SK-N-SH (cell line): ENCODE results near the gene TMEM117. TPM values are rescaled to one million over a fixed set of nuclear protein-coding genes. Genes with fewer than 3 reads are reported as not detected.

Experiments
- CTCF ChIA-PET: fragments of 300-600, 350-600 bp; formaldehyde crosslinking; extraction: SDS; loops from one replicate; lab custom pipeline; 2021; lab: Yijun Ruan, JAX
- POLR2A ChIA-PET: fragments of 350-600 bp; sonication (Branson Sonifier 250); formaldehyde crosslinking; extraction: SDS; loops from one replicate; lab custom pipeline; 2020; ENCODE audit warnings: antibody characterized with exemption, inconsistent platforms; lab: Yijun Ruan, JAX
- DNase-seq: peaks from one replicate; pipeline ENCODE4 v3.0.0; 2012
- H2AFZ ChIP-seq: fragments of 200-600 bp; sonication (generic); 2 replicates; pipeline ENCODE4 v1.8.1; 2016; ENCODE audit warnings: antibody characterized with exemption, mild to moderate bottlenecking, low read depth
- H3F3A ChIP-seq: fragments of 200-600 bp; sonication (generic); replicated peaks from 2 replicates; pipeline ENCODE3; 2016; ENCODE audit warnings: antibody characterized with exemption, mild to moderate bottlenecking; ENCODE audit not compliant: insufficient read depth
- H3K27ac ChIP-seq, 2 experiments: fragments of 200-500 bp in 1 of 2; fragments of 200-600 bp in 1 of 2; sonication (Bioruptor generic) in 1 of 2; sonication (generic), shearing (Covaris generic) in 1 of 2; 2 replicates each; pipeline versions ENCODE4 v1.5.1 to v1.6.1; 2014 to 2016; ENCODE audit warnings: low read depth in 2 of 2, inconsistent platforms in 1 of 2, low read length in 1 of 2, mild to moderate bottlenecking in 1 of 2, mixed read lengths in 1 of 2
- H3K27me3 ChIP-seq: fragments of 200-600 bp; sonication (generic), shearing (Covaris generic); 2 replicates; pipeline ENCODE4 v1.6.1; 2016; ENCODE audit warnings: mixed run types; ENCODE audit not compliant: insufficient read depth
- H3K36me3 ChIP-seq, 2 experiments: fragments of 200-500 bp in 1 of 2; fragments of 200-600 bp in 1 of 2; sonication (Bioruptor generic) in 1 of 2; sonication (generic) in 1 of 2; replicated peaks in 1 of 2; 2 replicates each; pipeline versions ENCODE3 to v1.5.1; 2014 to 2016; ENCODE audit warnings: low read length in 1 of 2, mild to moderate bottlenecking in 1 of 2; ENCODE audit not compliant: insufficient read depth in 2 of 2, control insufficient read depth in 1 of 2
- H3K4me1 ChIP-seq, 2 experiments: fragments of 200-500 bp in 1 of 2; fragments of 200-600 bp in 1 of 2; sonication (Bioruptor generic) in 1 of 2; sonication (generic), shearing (Covaris generic) in 1 of 2; 2 replicates each; pipeline versions ENCODE4 v1.5.1 to v1.6.1; 2014 to 2016; ENCODE audit warnings: low read depth in 1 of 2, low read length in 1 of 2, mixed run types in 1 of 2; ENCODE audit not compliant: insufficient read depth in 2 of 2, control insufficient read depth in 1 of 2
- H3K4me2 ChIP-seq: fragments of 200-600 bp; sonication (generic), shearing (Covaris generic); 2 replicates; pipeline ENCODE4 v1.6.1; 2017; ENCODE audit warnings: mixed run types
- H3K4me3 ChIP-seq, 2 experiments: fragments of 200-500 bp in 1 of 2; fragments of 200-600 bp in 1 of 2; sonication (Bioruptor generic) in 1 of 2; sonication (generic), shearing (Covaris generic) in 1 of 2; 2 replicates each; pipeline versions ENCODE4 v1.5.1 to v1.8.1; 2014 to 2016; ENCODE audit warnings: low read depth in 2 of 2, inconsistent platforms in 1 of 2, low read length in 1 of 2, mild to moderate bottlenecking in 1 of 2, mixed read lengths in 1 of 2, moderate library complexity in 1 of 2
- H3K79me2 ChIP-seq: fragments of 200-600 bp; sonication (generic); 2 replicates; pipeline ENCODE4 v1.8.1; 2017; ENCODE audit warnings: mild to moderate bottlenecking; ENCODE audit not compliant: insufficient read depth
- H3K9ac ChIP-seq: fragments of 200-600 bp; sonication (generic); 2 replicates; pipeline ENCODE4 v1.6.1; 2017; ENCODE audit warnings: mixed run types
- H3K9me2 ChIP-seq: fragments of 200-600 bp; sonication (generic); 2 replicates; pipeline ENCODE4 v1.6.1; 2017; ENCODE audit warnings: mixed run types
- H3K9me3 ChIP-seq: fragments of 200-600 bp; sonication (generic); 2 replicates; pipeline ENCODE4 v1.6.1; 2017; ENCODE audit warnings: mixed run types, mild to moderate bottlenecking, moderate library complexity
- H4K20me1 ChIP-seq: fragments of 200-600 bp; sonication (generic); 2 replicates; pipeline ENCODE4 v1.6.1; 2017; ENCODE audit warnings: mild to moderate bottlenecking, mixed run types; ENCODE audit not compliant: insufficient read depth
- GATA2 ChIP-seq: sonication (generic); formaldehyde crosslinking; IDR thresholded peaks from 2 replicates; pipeline ENCODE4 v1.5.0; 2020; ENCODE audit warnings: mild to moderate bottlenecking, missing genetic modification reagents
- NFIC ChIP-seq: IDR thresholded peaks from 2 replicates; pipeline ENCODE4 v1.4.0; 2012; ENCODE audit warnings: borderline replicate concordance
- NRF1 ChIP-seq: IDR thresholded peaks from 2 replicates; pipeline ENCODE4 v1.6.1; 2012; ENCODE audit warnings: low read depth, mild to moderate bottlenecking, low read length
- RFX5 ChIP-seq: IDR thresholded peaks from 2 replicates; pipeline ENCODE4 v1.6.1; 2012; ENCODE audit warnings: mild to moderate bottlenecking, improper control_type of control experiment, low read length
- ZBTB33 ChIP-seq: IDR thresholded peaks from 2 replicates; pipeline ENCODE4 v1.4.0; 2012; ENCODE audit warnings: low read depth, borderline replicate concordance
- WGBS: methylation state at CpG from one replicate; pipeline ENCODE4 v1.1.6; 2017; ENCODE audit warnings: low lambda C conversion rate; 5-methylcytosine and 5-hydroxymethylcytosine counted together
- polyA plus RNA-seq, 3 experiments: library from polyadenylated mRNA; depleted of rRNA; stranded (reverse); fragments of >200 nt; gene quantifications; 2 replicates each; pipeline ENCODE4 v1.2.3, GENCODE V29; 2012
- TF ChIP-seq, protein P1 (sequence below): fragments of 200-600 bp; sonication (generic); IDR thresholded peaks from 2 replicates; pipeline ENCODE4 v1.6.1; 2017; ENCODE audit warnings: antibody characterized with exemption, mild to moderate bottlenecking, moderate library complexity
- TF ChIP-seq, protein P2 (sequence below): fragments of 150-350 bp; IDR thresholded peaks from 2 replicates; pipeline ENCODE4 v1.6.1; 2017; ENCODE audit warnings: antibody characterized with exemption, low read length, low read depth, borderline replicate concordance

Gene TMEM117
- polyA plus RNA-seq, 1 of the 3 experiments (the other 2 are of a cell fraction), result 0.81 TPM

- TF ChIP-seq, protein P1, sequence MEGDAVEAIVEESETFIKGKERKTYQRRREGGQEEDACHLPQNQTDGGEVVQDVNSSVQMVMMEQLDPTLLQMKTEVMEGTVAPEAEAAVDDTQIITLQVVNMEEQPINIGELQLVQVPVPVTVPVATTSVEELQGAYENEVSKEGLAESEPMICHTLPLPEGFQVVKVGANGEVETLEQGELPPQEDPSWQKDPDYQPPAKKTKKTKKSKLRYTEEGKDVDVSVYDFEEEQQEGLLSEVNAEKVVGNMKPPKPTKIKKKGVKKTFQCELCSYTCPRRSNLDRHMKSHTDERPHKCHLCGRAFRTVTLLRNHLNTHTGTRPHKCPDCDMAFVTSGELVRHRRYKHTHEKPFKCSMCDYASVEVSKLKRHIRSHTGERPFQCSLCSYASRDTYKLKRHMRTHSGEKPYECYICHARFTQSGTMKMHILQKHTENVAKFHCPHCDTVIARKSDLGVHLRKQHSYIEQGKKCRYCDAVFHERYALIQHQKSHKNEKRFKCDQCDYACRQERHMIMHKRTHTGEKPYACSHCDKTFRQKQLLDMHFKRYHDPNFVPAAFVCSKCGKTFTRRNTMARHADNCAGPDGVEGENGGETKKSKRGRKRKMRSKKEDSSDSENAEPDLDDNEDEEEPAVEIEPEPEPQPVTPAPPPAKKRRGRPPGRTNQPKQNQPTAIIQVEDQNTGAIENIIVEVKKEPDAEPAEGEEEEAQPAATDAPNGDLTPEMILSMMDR, result no peak
- TF ChIP-seq, all 33 proteins: peak for 0
These were observed 40.1 kb upstream of the TMEM117 start (continued) for GRCh38 chr12:43795716-43796280.

GRCh38 chr12:43797561-43798217 is 38.2 kb upstream of the TMEM117 start:
- H4K20me1 ChIP-seq, result no peaks in the 10 kb centered on the region
- peaks cover 22% of the 10 kb centered on the region; the same call in 1 of the 2 replicates for H3K79me2 ChIP-seq
- H3K9me2 ChIP-seq, result no peaks in the 10 kb centered on the region
- no peak overlapping the region for H3K4me2 ChIP-seq
- DNase-seq, result no peak
- H2AFZ ChIP-seq, result no peak overlapping the region
- 86% methylated on average over 4 of the region's 4 CpGs for WGBS
- no peak overlapping the region for H3K4me3 ChIP-seq
- H3F3A ChIP-seq, result peaks cover 13% of the 10 kb centered on the region
- no peak overlapping the region for H3K9ac ChIP-seq
- no peaks in the 10 kb centered on the region for H3K27me3 ChIP-seq
- H3K9me3 ChIP-seq, result no peaks in the 10 kb centered on the region
- TF ChIP-seq, protein P2, sequence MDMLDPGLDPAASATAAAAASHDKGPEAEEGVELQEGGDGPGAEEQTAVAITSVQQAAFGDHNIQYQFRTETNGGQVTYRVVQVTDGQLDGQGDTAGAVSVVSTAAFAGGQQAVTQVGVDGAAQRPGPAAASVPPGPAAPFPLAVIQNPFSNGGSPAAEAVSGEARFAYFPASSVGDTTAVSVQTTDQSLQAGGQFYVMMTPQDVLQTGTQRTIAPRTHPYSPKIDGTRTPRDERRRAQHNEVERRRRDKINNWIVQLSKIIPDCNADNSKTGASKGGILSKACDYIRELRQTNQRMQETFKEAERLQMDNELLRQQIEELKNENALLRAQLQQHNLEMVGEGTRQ, result no peak
- TF ChIP-seq NRF1 (no peak), ZBTB33 (no peak), GATA2 (CRISPR knock-in tag) (no peak), NFIC (no peak), RFX5 (no peak)
- TF ChIP-seq, protein P1, result no peak
- POLR2A ChIA-PET, result no interaction called here
- no peak overlapping the region for H3K27ac ChIP-seq
- H3K36me3 ChIP-seq, result peaks cover 74 to 84% of the 10 kb centered on the region in 2 experiments
- no peaks in the 10 kb centered on the region; a peak in 1 of 4 replicates for H3K4me1 ChIP-seq
- CTCF ChIA-PET, result interaction anchor here (0.6 to 5.0 kb wide), 2 partner anchors 21 to 85 kb away, joined by 3 to 15 read pairs; no protein-coding TSS in a partner anchor
